CD8-positive, alpha-beta memory T cell (primary cell): ENCODE results near the gene DYSF. TPM values are rescaled to one million over a fixed set of nuclear protein-coding genes. Genes with fewer than 3 reads are reported as not detected.

Experiments
- CTCF ChIA-PET: fragments of 350-600 bp; sonication (Branson Sonifier 250); formaldehyde crosslinking; loops from one replicate; lab custom pipeline; 2021; ENCODE audit warnings: antibody characterized with exemption; lab: Charles Lee
- POLR2A ChIA-PET: fragments of 350-600 bp; sonication (Branson Sonifier 250); formaldehyde crosslinking; loops from one replicate; lab custom pipeline; 2021; ENCODE audit warnings: antibody characterized with exemption; lab: Charles Lee
- DNase-seq, 5 donors: peaks; one replicate each; pipeline versions ENCODE4 v3.0.0 to v3.0.0-alpha.2; 2020 to 2022; ENCODE audit warnings: mixed read lengths in 1 of 5
- H3K27ac ChIP-seq: one replicate; pipeline ENCODE4 v1.7.0; 2013; ENCODE audit warnings: low read depth, mild to moderate bottlenecking, low read length, moderate library complexity
- H3K27me3 ChIP-seq: 2 replicates; pipeline ENCODE4 v1.7.0; 2013; ENCODE audit warnings: low read length, mild to moderate bottlenecking; ENCODE audit not compliant: insufficient read depth, poor library complexity, severe bottlenecking
- H3K36me3 ChIP-seq: 2 replicates; pipeline ENCODE4 v1.7.0; 2013; ENCODE audit warnings: mild to moderate bottlenecking, low read length, moderate library complexity; ENCODE audit not compliant: insufficient read depth
- H3K4me1 ChIP-seq: 2 replicates; pipeline ENCODE4 v1.7.0; 2013; ENCODE audit warnings: mild to moderate bottlenecking, low read length, moderate library complexity; ENCODE audit not compliant: insufficient read depth
- H3K4me3 ChIP-seq: 2 replicates; pipeline ENCODE4 v1.7.0; 2013; ENCODE audit warnings: mild to moderate bottlenecking, low read length
- H3K9me3 ChIP-seq: 2 replicates; pipeline ENCODE4 v1.7.0; 2013; ENCODE audit warnings: mild to moderate bottlenecking, low read length
- H3K27ac Mint-ChIP-seq, 8 donors: one replicate each; pipeline ENCODE4 v1.8.0; 2020 to 2021; ENCODE audit warnings: mixed read lengths in 8 of 8, mild to moderate bottlenecking in 6 of 8, inconsistent platforms in 3 of 8, moderate library complexity in 3 of 8
- H3K27me3 Mint-ChIP-seq, 2 donors: one replicate each; pipeline ENCODE4 v1.8.0; 2020 to 2021; ENCODE audit warnings: mixed read lengths in 2 of 2, mild to moderate bottlenecking in 1 of 2, moderate library complexity in 1 of 2
- H3K36me3 Mint-ChIP-seq, 3 donors: one replicate each; pipeline ENCODE4 v1.8.0; 2020 to 2021; ENCODE audit warnings: mixed read lengths in 3 of 3, inconsistent platforms in 1 of 3, mild to moderate bottlenecking in 1 of 3
- H3K4me1 Mint-ChIP-seq, 3 donors: one replicate each; pipeline ENCODE4 v1.8.0; 2020 to 2021; ENCODE audit warnings: mixed read lengths in 3 of 3, inconsistent platforms in 1 of 3, mild to moderate bottlenecking in 1 of 3
- H3K4me3 Mint-ChIP-seq, 7 donors: one replicate each; pipeline ENCODE4 v1.8.0; 2020 to 2021; ENCODE audit warnings: mixed read lengths in 7 of 7, mild to moderate bottlenecking in 6 of 7, moderate library complexity in 4 of 7, inconsistent platforms in 2 of 7
- H3K9me3 Mint-ChIP-seq, 5 donors: one replicate each; pipeline ENCODE4 v1.8.0; 2020 to 2022; ENCODE audit warnings: mixed read lengths in 5 of 5, mild to moderate bottlenecking in 3 of 5, moderate library complexity in 2 of 5, inconsistent platforms in 1 of 5
- polyA plus RNA-seq: library from polyadenylated mRNA; unstranded; fragments of 300-500 nt; fragmentation: Illumina TruSeq; gene quantifications from one replicate; pipeline ENCODE4 v1.2.3, GENCODE V29; 2021
- total RNA-seq, 2 experiments: library from RNA; stranded (reverse); gene quantifications; one replicate each; pipeline ENCODE4 v1.2.3, GENCODE V29; 2021

Gene DYSF
- total and polyA plus RNA-seq, 3 experiments from 2014 or later: 3.6 to 4.8 (median 3.9) TPM

GRCh38 chr2:71689393-71689792 is 236.0 kb downstream of the DYSF start:
- Mint-ChIP-seq H3K9me3 (no peaks in the 10 kb centered on the region), H3K36me3 (peaks cover 0 to 2% (median 0%) of the 10 kb centered on the region in 3 donors), H3K4me1 (no peaks in the 10 kb centered on the region), H3K4me3 (no peak overlapping the region), H3K27me3 (peaks cover 0 to 9% of the 10 kb centered on the region in 2 donors), H3K27ac (no peak overlapping the region)
- CTCF ChIA-PET: interaction anchor here (1.5 to 1.7 kb wide), 2 partner anchors 10 to 13 kb away, joined by 4 read pairs; no protein-coding TSS in a partner anchor
- Histone ChIP-seq H3K27ac (no peak overlapping the region), H3K4me3 (no peak overlapping the region), H3K27me3 (no peaks in the 10 kb centered on the region), H3K36me3 (no peaks in the 10 kb centered on the region), H3K9me3 (no peaks in the 10 kb centered on the region), H3K4me1 (no peaks in the 10 kb centered on the region)
- POLR2A ChIA-PET: no interaction called here
- no peak for DNase-seq

- ChIA-PET POLR2A (no interaction called here), CTCF (interaction anchor here (1.5 to 1.7 kb wide), 2 partner anchors 9 to 12 kb away, joined by 4 read pairs; no protein-coding TSS in a partner anchor)
- H3K4me3 ChIP-seq: no peak overlapping the region
- H3K27me3 Mint-ChIP-seq: peaks cover 3 to 9% of the 10 kb centered on the region in 2 donors
- H3K36me3 Mint-ChIP-seq: peaks cover 0 to 1% (median 0%) of the 10 kb centered on the region in 3 donors
- no peaks in the 10 kb centered on the region for H3K27me3 ChIP-seq
- no peaks in the 10 kb centered on the region for H3K4me1 Mint-ChIP-seq
- H3K4me1 ChIP-seq: no peaks in the 10 kb centered on the region
- H3K9me3 Mint-ChIP-seq: no peaks in the 10 kb centered on the region
- peak overlapping the region in 1 of 8 donors; percentile 48 for H3K27ac Mint-ChIP-seq
- no peaks in the 10 kb centered on the region for H3K9me3 ChIP-seq
- H3K4me3 Mint-ChIP-seq: no peak overlapping the region
- no peak for DNase-seq
- no peak overlapping the region for H3K27ac ChIP-seq
- H3K36me3 ChIP-seq: no peaks in the 10 kb centered on the region
Measured at GRCh38 chr2:71689968-71690834, 236.8 kb downstream of the DYSF start.

DNA sequence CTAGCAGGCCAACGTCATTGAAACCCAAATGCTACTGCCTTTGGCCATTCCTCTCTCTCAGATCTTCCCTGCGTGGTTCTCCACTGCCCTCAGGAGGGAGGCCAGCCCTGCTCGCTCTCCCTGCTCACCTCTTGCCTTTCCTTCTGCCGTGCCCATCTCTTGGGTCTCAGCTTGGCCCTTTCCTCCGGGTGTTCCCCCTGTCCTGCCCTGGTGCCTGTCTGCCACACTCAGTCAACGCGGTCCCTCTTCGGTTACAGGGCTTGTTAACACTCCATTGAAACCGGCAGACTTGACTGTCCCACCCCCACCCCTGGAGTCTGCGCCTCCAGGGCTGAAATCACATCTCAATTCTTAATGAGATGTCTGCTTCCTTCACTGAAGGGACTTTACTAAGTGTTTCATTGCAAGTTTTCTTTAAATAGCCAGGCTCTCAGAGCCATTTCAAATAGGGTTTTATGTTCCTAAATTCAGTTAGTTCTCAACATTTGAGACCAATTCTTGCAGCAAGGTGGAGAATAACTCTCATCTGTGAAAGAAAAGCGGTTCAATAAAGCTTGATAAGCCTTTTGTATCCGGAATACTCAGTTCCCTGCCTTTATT is 237.6 kb downstream of the DYSF start:
- H3K36me3 Mint-ChIP-seq: peaks cover 0 to 1% (median 0%) of the 10 kb centered on the region in 3 donors
- no peaks in the 10 kb centered on the region for H3K4me1 ChIP-seq
- H3K9me3 Mint-ChIP-seq: no peaks in the 10 kb centered on the region
- peaks cover 3 to 9% of the 10 kb centered on the region in 2 donors for H3K27me3 Mint-ChIP-seq
- no peaks in the 10 kb centered on the region for H3K4me1 Mint-ChIP-seq
- CTCF ChIA-PET: interaction anchor here (1.7 kb wide), 1 partner anchor 8 kb away, joined by 4 read pairs; no protein-coding TSS in a partner anchor
- no peak overlapping the region for H3K27ac Mint-ChIP-seq
- H3K27me3 ChIP-seq: no peaks in the 10 kb centered on the region
- H3K4me3 Mint-ChIP-seq: no peak overlapping the region
- no peak for DNase-seq
- no peaks in the 10 kb centered on the region for H3K36me3 ChIP-seq
- POLR2A ChIA-PET: no interaction called here
- no peak overlapping the region for H3K27ac ChIP-seq
- H3K9me3 ChIP-seq: no peaks in the 10 kb centered on the region
- no peak overlapping the region for H3K4me3 ChIP-seq

DNA sequence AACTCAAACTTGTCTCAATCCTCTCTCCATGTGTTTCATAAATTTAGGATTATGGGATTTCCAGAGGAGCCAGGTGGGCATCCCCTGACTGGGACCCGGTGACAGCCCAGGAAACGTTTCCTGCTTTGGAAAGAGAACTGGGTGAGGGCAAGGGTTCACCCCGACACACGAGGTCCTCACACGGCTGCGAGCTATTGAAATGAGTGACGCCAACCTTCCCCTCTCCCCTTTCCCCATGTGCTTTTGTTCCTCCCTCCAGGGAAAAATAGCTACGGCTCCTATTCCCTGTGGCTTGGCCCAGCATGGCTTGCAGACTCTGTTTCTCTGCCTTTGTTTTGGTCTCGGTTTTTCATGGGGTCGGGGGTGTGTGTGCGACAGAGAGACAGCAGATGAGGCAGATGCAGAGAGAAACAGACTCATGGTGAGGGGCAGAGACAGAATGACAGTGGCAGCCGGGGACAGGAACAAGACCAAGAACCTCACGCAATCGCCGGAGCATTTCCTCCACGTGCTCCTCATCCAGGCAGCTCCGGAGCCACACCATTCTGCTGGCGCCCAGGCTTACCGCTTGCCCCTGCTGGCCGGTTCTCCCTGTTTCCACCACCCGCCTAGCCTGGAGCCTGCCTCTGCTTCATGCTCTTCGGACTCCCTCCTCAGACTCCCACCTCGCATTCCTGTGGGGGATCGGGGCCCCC is 238.5 kb downstream of the DYSF start:
- H3K36me3 Mint-ChIP-seq: peaks cover 0 to 1% (median 0%) of the 10 kb centered on the region in 3 donors
- CTCF ChIA-PET: no interaction called here

DNA sequence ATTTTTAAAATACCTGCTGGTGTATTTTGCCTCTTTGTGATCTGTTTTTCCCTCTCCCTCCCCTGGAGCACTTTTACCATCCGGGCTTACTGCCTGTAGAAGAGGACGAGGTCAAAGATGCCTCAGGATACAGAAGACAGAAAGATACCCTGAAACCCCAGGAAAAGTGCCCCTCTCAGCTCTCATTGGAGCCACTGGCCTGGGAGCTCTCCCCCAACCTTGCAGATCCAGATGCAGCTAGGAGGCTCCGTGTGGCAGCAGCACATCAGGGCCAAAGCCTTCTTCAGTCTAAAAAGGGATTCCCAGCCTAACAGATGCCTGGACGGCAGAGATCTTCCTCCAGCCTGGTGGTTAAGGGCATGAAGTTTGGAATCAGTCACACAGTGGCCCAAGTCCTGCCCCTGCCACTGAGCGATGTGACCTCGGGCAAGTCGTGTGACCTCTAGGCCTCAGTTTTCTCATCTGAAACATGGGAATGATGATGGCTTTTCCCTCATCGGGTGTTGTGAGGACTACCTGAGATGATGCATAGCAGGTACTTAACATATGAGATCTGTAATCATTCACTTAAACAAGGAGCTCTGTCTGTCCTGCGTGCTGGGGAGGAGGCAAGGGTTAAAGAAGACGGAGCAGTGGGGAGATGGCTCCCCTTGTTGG is 239.4 kb downstream of the DYSF start:
- no peaks in the 10 kb centered on the region for H3K27me3 ChIP-seq
- Mint-ChIP-seq H3K36me3 (no peaks in the 10 kb centered on the region), H3K9me3 (no peaks in the 10 kb centered on the region), H3K4me3 (no peak overlapping the region), H3K27me3 (peaks cover 3 to 9% of the 10 kb centered on the region in 2 donors), H3K4me1 (no peaks in the 10 kb centered on the region), H3K27ac (no peak overlapping the region)
- no peaks in the 10 kb centered on the region for H3K9me3 ChIP-seq
- CTCF ChIA-PET: no interaction called here
- no peaks in the 10 kb centered on the region for H3K36me3 ChIP-seq
- POLR2A ChIA-PET: no interaction called here
- no peaks in the 10 kb centered on the region for H3K4me1 ChIP-seq
- no peak overlapping the region for H3K27ac ChIP-seq
- no peak for DNase-seq
- H3K4me3 ChIP-seq: no peak overlapping the region

More for the DNA sequence above, 238.5 kb downstream of the DYSF start:
- Histone ChIP-seq H3K9me3 (no peaks in the 10 kb centered on the region), H3K36me3 (no peaks in the 10 kb centered on the region), H3K27me3 (no peaks in the 10 kb centered on the region), H3K4me3 (no peak overlapping the region), H3K27ac (no peak overlapping the region), H3K4me1 (no peaks in the 10 kb centered on the region)
- H3K27ac Mint-ChIP-seq: no peak overlapping the region
- DNase-seq: no peak
- H3K4me1 Mint-ChIP-seq: no peaks in the 10 kb centered on the region
- POLR2A ChIA-PET: no interaction called here
- no peaks in the 10 kb centered on the region for H3K9me3 Mint-ChIP-seq
- H3K27me3 Mint-ChIP-seq: peaks cover 3 to 9% of the 10 kb centered on the region in 2 donors
- no peak overlapping the region for H3K4me3 Mint-ChIP-seq

DNA sequence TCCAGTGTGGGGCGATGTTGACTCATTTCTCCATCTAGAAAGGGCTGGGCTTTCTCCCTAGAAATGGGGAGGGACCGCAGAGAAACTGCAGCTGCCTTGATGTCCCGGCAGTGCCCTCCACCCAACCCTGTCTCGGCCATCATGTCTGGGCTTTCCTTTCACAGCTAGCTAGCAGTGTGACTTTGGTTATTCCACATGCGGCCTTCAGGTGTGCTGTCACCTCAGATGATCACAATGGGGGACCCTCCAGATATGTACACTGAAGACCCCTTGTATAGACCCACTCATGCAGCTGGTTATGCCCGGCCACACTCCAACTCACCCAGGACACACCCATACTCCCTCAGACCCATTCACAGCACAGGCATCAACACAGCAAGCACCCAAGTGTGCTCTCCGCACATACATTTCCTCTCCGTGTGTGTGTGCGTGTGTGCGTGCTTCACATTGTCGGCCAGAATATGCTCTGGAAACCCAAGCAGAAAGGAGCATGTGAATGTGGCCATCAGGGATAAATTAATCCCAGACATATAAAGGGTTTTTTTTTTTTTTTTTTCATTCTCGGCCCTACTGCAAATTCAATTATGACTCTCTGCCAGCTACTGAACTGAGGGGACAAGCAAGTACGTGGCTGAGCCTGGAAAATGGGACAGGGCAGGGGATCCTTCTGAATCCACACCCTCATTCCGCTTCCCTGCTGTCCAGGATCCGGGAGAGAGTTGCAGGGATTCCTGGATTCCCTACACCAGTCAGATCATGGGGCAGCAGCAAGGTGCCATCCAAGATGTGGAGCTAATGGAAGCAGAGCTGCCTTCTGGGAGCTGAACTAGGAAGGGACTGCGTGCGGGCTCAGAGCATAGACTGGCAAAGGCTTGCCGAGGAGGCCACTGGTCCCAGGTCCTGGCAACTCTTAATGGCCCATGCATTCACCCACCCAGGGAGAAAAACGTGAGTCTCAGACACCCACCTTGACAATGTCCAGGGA is 240.2 kb downstream of the DYSF start:
- no peak overlapping the region for H3K27ac Mint-ChIP-seq
- DNase-seq: no peak
- no peaks in the 10 kb centered on the region for H3K27me3 ChIP-seq
- H3K4me3 ChIP-seq: no peak overlapping the region
- CTCF ChIA-PET: no interaction called here
- no peaks in the 10 kb centered on the region for H3K4me1 Mint-ChIP-seq
- H3K4me3 Mint-ChIP-seq: no peak overlapping the region
- POLR2A ChIA-PET: no interaction called here
- H3K9me3 Mint-ChIP-seq: no peaks in the 10 kb centered on the region
- peaks cover 3 to 9% of the 10 kb centered on the region in 2 donors for H3K27me3 Mint-ChIP-seq
- H3K36me3 Mint-ChIP-seq: no peaks in the 10 kb centered on the region
- no peaks in the 10 kb centered on the region for H3K36me3 ChIP-seq
- no peak overlapping the region for H3K27ac ChIP-seq
- no peaks in the 10 kb centered on the region for H3K9me3 ChIP-seq
- no peaks in the 10 kb centered on the region for H3K4me1 ChIP-seq
